PC-9 (cell line): Measurements from ENCODE around the gene UQCRC1.

ENCODE experiments used
- CTCF ChIP-seq: fragments of 200-600 bp; sonication (generic); conservative IDR thresholded peaks from 2 replicates; pipeline ENCODE4 v1.6.1; 2017; ENCODE audit warnings: mixed run types, antibody characterized with exemption, mild to moderate bottlenecking, moderate library complexity
- EZH2 ChIP-seq: fragments of 200-600 bp; sonication (generic); IDR thresholded peaks from 2 replicates; pipeline ENCODE4 v1.8.0; 2017; ENCODE audit warnings: antibody characterized with exemption, low read depth

GRCh38 chr3:48555231-48555948 lies 54.1 kb downstream of the UQCRC1 start:
- TF ChIP-seq CTCF (no peak), EZH2 (no peak)
